Activated CD8-positive, alpha-beta memory T cell treated with anti-CD3 and anti-CD28 coated beads for 24 hours (primary cell): Measurements from ENCODE around the gene PRR15.

Experiments used
- DNase-seq: peaks from one replicate; pipeline ENCODE4 v3.0.0-alpha.2; 2020

The PRR15 gene

GRCh38 chr7:29572558-29572957 lies 8.9 kb downstream of the PRR15 start:
- no peak for DNase-seq

GRCh38 chr7:29573567-29573966 lies 9.9 kb downstream of the PRR15 start:
- no peak for DNase-seq

GRCh38 chr7:29574659-29575058 lies 11.0 kb downstream of the PRR15 start:
- no peak for DNase-seq

GRCh38 chr7:29587195-29587808 lies 23.7 kb downstream of the PRR15 start:
- DNase-seq = no peak

GRCh38 chr7:29588212-29588611 lies 24.6 kb downstream of the PRR15 start:
- DNase-seq = no peak

- DNase-seq = no peak
Observed at GRCh38 chr7:29588900-29589696, 25.5 kb downstream of the PRR15 start.

GRCh38 chr7:29592866-29593265 lies 29.2 kb downstream of the PRR15 start:
- DNase-seq = no peak

- DNase-seq = no peak
Observed at GRCh38 chr7:29593459-29593858, 29.8 kb downstream of the PRR15 start.

- no peak for DNase-seq
Observed at GRCh38 chr7:29596593-29597178, 33.1 kb downstream of the PRR15 start.

GRCh38 chr7:29597266-29597665 lies 33.6 kb downstream of the PRR15 start:
- DNase-seq = no peak

- no peak for DNase-seq
Observed at GRCh38 chr7:29598137-29598536, 34.5 kb downstream of the PRR15 start.

- DNase-seq = no peak
Observed at GRCh38 chr7:29598613-29599012, 35.0 kb downstream of the PRR15 start.

GRCh38 chr7:29599026-29599425 lies 35.4 kb downstream of the PRR15 start:
- DNase-seq = no peak

GRCh38 chr7:29600661-29601060 lies 37.0 kb downstream of the PRR15 start:
- DNase-seq = no peak

- no peak for DNase-seq
Observed at GRCh38 chr7:29604052-29604451, 40.4 kb downstream of the PRR15 start.

- DNase-seq = no peak
Observed at GRCh38 chr7:29604702-29605101, 41.1 kb downstream of the PRR15 start.

GRCh38 chr7:29605671-29606070 lies 42.0 kb downstream of the PRR15 start:
- no peak for DNase-seq

GRCh38 chr7:29606287-29606721 lies 42.7 kb downstream of the PRR15 start:
- no peak for DNase-seq

- DNase-seq = no peak
Observed at GRCh38 chr7:29606830-29607229, 43.2 kb downstream of the PRR15 start.

GRCh38 chr7:29607259-29607658 lies 43.6 kb downstream of the PRR15 start:
- no peak for DNase-seq

- DNase-seq = no peak
Observed at GRCh38 chr7:29607889-29608288, 44.3 kb downstream of the PRR15 start.

GRCh38 chr7:29609162-29610037 lies 45.8 kb downstream of the PRR15 start:
- DNase-seq = no peak

GRCh38 chr7:29610086-29610485 lies 46.5 kb downstream of the PRR15 start:
- no peak for DNase-seq
